Large intestine (tissue), 3 donors: ENCODE data around the gene SCTR. TPM values are rescaled to one million over a fixed set of nuclear protein-coding genes. Genes with fewer than 3 reads are reported as not detected.

Experiments used
- DNase-seq, 2 donors: peaks; one replicate each; pipeline versions ENCODE4 v3.0.0 to v3.0.0-alpha.2; 2013
- H3K27ac ChIP-seq: one replicate; pipeline ENCODE4 v1.5.1; 2013; ENCODE audit warnings: low read length
- H3K27me3 ChIP-seq: 2 replicates; pipeline ENCODE4 v1.6.1; 2013; ENCODE audit warnings: low read length; ENCODE audit not compliant: control insufficient read depth, insufficient read depth
- H3K36me3 ChIP-seq: 2 replicates; pipeline ENCODE4 v1.6.1; 2013; ENCODE audit warnings: low read length; ENCODE audit not compliant: control insufficient read depth, insufficient read depth
- H3K4me1 ChIP-seq: one replicate; pipeline ENCODE4 v1.6.1; 2013; ENCODE audit warnings: low read length; ENCODE audit not compliant: control insufficient read depth, insufficient read depth
- H3K4me3 ChIP-seq: one replicate; pipeline ENCODE4 v1.5.1; 2013; ENCODE audit warnings: low read length
- H3K9me3 ChIP-seq: one replicate; pipeline ENCODE4 v1.6.1; 2013; ENCODE audit warnings: mild to moderate bottlenecking, low read depth, low read length, moderate library complexity; ENCODE audit not compliant: control insufficient read depth
- WGBS: methylation state at CpG from one replicate; pipeline ENCODE4 v1.1.5; 2013; ENCODE audit warnings: low lambda C conversion rate; ENCODE audit not compliant: insufficient coverage; 5-methylcytosine and 5-hydroxymethylcytosine counted together
- polyA plus RNA-seq: library from polyadenylated mRNA; unstranded; fragments of 120-200 nt; gene quantifications from one replicate; pipeline ENCODE4 v1.2.1, GENCODE V29; 2013

The SCTR gene
- polyA plus RNA-seq, 1 donor: 62.9 TPM

DNA sequence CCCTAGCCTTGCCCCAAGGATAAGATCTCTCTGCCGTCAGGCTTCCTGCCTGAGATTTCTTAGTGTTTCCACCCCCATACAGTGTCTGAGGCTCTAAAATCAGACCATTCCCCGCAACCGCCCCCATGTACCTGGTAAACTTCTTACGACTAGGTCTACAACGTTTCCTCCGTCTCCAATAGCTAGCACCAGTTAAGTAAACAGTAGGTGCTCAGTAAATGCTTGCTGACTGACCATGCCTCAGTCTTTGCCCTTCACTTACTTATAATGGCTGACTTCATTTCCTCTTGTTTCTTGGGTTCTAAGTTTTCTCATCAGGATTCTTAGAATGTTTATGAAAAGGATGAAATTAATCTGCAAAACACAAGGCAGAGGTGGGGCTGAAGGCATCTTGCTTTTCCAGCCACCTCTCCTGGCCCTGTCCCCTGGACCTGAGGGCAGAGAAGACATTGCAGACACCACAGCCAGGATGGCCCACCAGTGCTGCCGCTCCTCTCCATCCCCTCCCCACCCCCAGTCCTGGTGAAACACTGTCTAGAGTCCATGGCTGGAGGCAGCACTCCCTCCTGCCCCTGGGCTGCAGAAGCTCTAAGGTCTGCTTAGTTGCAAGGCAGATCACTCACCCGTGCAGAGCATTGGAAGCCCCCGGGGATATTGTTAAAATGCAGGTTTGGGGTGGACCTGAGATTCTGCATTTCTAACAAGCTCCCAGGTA is 75.7 kb downstream of the SCTR start:
- Histone ChIP-seq H3K36me3 (peaks cover 34% of the 10 kb centered on the region), H3K4me1 (no peaks in the 10 kb centered on the region), H3K4me3 (no peak overlapping the region), H3K9me3 (no peaks in the 10 kb centered on the region), H3K27me3 (no peaks in the 10 kb centered on the region), H3K27ac (no peak overlapping the region)
- DNase-seq: no peak
- no CpG with 5 or more reads among the region's 9 CpGs for WGBS

DNA sequence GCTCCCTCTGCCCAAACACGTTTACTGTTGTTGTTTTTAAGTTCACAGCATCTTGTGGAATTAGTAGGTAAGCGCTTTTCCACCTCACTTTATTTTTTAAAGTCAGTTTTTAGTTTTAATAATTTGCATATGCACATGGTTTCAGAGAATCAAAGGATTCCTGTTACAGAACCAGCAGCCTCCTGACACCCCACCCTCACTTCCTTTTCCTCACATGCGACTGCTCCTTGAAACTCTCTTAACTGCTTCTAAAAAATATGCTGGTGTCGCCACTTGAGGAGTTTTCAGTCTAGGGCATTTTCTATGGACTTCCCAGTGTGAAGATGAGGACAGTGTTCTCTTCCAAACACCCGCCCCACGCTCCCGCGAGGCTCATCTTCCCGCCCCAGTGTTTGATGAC is 78.2 kb downstream of the SCTR start:
- Histone ChIP-seq H3K27ac (no peak overlapping the region), H3K9me3 (no peaks in the 10 kb centered on the region), H3K4me3 (no peak overlapping the region), H3K36me3 (peaks cover 19% of the 10 kb centered on the region), H3K27me3 (no peaks in the 10 kb centered on the region), H3K4me1 (no peaks in the 10 kb centered on the region)
- DNase-seq: no peak
- 88% methylated on average over 5 of the region's 9 CpGs for WGBS

DNA sequence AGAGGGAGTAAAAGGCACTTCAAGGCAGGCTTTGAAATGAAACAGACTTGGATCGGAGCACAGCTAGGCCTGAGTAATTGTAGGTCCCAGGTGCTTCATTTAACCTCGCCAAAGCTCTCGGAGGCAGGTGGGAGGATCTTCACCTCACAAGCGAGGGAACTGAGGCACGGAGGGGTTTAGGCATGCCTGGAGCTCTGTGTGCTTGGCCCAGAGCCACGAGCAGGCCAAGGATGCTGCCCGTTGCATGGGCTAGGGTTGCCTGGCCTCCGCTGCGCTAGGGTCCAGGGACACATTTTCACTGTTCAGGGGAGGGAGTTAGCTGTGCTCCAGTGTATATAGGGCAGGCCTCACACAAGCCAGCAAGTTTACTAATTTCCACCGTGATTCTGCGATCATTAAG is 81.4 kb downstream of the SCTR start:
- no peaks in the 10 kb centered on the region for H3K9me3 ChIP-seq
- no peak overlapping the region for H3K27ac ChIP-seq
- H3K36me3 ChIP-seq: peaks cover 19% of the 10 kb centered on the region
- DNase-seq: no peak
- peaks cover 30% of the 10 kb centered on the region for H3K4me1 ChIP-seq
- H3K27me3 ChIP-seq: no peaks in the 10 kb centered on the region
- no peak overlapping the region for H3K4me3 ChIP-seq
- WGBS: no CpG with 5 or more reads among the region's 11 CpGs

DNA sequence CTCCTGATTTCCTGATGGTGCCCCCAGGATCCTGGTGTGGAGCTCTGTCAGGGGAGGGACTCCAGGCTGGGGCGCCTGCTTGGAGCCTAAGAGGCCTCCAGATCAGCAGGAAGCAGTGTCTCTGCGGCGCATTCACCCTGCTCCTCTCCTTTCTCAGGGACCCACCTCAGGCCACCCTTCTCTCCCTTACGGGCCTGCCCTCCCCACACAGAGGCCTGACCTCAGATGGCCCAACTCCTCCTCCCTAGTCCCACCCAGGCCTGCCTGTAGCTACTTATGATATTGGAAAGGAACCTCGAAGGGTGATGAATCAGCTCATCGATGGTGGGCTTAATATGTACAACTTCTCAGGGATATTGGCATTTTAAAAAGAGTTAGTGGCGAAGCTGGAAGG is 82.1 kb downstream of the SCTR start:
- peak in 1 of 2 donors; percentile 6 for DNase-seq
- peaks cover 22% of the 10 kb centered on the region for H3K36me3 ChIP-seq
- H3K4me1 ChIP-seq: peaks cover 36% of the 10 kb centered on the region
- H3K4me3 ChIP-seq: no peak overlapping the region
- peak overlapping the region; percentile 20 for H3K27ac ChIP-seq
- WGBS: 100% methylated on average over 1 of the region's 7 CpGs
- no peaks in the 10 kb centered on the region for H3K27me3 ChIP-seq
- no peaks in the 10 kb centered on the region for H3K9me3 ChIP-seq

DNA sequence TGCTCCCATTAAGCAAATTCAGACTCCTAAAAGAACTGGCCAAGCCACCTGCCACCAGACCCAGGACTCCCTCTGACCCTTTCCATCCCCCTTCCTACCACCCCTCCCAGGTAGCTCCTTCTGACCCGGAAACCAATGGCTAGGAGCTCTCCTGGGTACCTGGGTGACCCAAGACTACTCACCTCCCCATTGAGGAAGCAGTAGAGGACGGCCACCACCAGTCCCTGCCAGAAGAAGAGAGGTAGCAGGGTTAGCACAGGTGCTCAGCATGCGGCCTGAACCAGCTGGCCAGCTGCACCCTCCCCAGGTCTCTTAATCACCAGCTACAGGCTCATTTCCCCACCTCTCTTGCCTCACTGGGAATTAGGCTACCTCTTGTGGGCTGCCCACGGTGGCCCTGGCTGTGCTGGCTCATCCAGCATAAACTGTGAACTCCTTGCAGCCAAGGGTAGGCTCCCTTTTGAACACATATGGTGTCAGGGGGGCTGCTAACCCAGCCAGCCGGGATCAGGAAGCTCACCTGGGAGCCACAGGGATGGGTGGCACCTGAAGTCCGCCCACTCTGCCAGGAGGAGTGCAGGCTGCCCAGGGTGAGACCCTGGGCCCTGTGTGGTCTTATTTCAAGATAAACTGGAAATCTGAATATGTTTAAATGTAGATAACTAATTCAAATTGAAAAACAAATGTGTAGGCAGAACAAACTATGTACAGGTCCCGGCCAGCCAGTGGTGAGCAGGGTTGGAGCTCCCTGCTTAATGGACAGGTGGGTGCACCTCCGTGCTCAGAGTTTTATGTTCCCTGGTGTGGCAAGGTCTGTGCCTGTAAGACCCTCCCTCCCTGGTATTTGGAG is 82.7 kb downstream of the SCTR start:
- Histone ChIP-seq H3K27me3 (no peaks in the 10 kb centered on the region), H3K4me1 (peaks cover 38% of the 10 kb centered on the region), H3K27ac (peak overlapping the region; percentile 20), H3K9me3 (no peaks in the 10 kb centered on the region), H3K36me3 (peaks cover 27% of the 10 kb centered on the region), H3K4me3 (no peak overlapping the region)
- DNase-seq: no peak
- WGBS: 100% methylated on average over 1 of the region's 8 CpGs

DNA sequence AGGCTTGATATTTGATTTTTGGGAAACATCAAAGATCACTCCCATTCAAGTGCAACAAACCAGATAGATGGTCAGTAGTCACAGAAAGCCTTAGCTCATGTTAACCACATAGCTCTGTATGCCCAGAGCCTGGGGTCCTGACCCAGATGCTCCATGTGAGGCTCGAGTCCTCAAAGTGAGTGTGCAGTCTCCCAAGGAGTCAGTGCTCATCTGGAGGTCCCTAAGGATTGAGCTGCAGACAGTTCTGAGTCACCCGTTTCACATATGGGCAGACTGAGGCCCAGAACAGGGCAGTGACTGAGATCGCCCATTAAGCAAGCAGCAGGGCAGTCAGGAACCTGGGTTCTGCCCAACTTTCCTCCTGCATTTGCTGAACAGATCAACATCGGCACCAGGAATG is 83.4 kb downstream of the SCTR start:
- Histone ChIP-seq H3K27ac (peak overlapping the region; percentile 14), H3K4me1 (peaks cover 44% of the 10 kb centered on the region), H3K4me3 (no peak overlapping the region), H3K27me3 (no peaks in the 10 kb centered on the region), H3K36me3 (peaks cover 26% of the 10 kb centered on the region), H3K9me3 (no peaks in the 10 kb centered on the region)
- no CpG with 5 or more reads among the region's 4 CpGs for WGBS
- no peak for DNase-seq

DNA sequence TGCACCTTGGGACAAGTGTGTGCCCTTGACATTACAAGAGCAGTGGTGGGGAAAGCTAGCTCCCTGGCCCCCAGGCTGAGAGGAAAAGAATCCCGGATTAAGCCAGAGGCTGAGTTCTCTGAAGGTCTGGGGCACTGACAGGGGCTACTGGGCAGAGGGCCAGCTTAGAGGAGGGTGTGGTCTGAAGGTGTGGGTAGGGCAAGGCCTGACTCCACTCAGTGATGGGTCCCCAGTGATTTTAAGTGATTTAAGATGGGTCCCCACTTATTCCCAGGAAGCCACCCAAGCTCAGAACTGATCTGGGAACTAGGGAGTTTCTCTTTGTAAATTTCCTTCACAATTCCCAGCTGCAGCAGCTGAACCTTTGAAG is 83.8 kb downstream of the SCTR start:
- DNase-seq: peak in 1 of 2 donors; percentile 60
- peaks cover 48% of the 10 kb centered on the region for H3K4me1 ChIP-seq
- H3K27me3 ChIP-seq: no peaks in the 10 kb centered on the region
- no peaks in the 10 kb centered on the region for H3K9me3 ChIP-seq
- no peak overlapping the region for H3K4me3 ChIP-seq
- WGBS: no CpG with 5 or more reads among the region's 1 CpG
- peaks cover 30% of the 10 kb centered on the region for H3K36me3 ChIP-seq
- H3K27ac ChIP-seq: peak overlapping the region; percentile 14

DNA sequence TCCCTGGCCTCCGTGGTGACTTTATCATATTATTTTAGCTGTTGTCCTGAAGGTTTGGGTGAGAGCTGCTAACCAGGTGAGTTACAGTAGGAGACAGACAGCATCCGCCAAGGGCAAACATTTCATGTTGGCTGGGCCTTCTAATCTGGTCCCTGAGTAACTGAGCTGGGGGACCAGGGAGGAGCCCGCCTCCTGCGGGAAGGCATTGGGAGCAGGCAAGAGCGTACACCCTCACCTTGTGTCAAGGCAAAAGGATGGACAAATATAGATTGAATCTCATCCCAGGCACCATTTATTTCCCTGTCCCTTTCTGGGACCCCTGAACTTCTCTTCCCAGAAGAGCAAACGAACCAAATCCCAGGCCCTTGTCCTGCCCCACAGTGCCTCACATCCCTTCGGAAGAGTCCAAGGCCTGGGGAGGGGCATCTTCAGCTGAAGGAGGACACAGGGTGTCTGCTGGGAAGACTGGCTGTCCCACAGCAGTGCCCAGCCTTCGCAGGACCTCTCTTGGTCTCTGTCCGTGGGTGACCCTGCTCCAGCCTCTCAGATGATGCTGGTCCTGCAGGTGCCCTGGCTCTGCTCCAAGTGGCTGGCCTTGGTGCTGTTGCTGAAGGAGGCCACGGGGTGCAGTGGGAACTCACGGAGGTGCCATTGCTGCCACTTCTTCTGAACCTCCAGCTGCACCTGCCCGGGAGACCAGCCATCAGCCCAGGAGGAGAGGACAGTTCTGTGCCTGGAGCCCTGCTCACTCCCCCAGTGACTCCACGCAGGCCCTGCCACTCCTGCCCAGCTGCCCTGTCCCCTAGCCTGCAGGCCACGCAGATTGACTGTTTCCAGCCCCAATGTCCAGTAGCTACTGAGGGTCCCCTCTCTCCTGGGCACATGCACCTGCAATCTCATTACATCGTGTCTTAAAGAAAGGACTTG is 84.4 kb downstream of the SCTR start:
- Histone ChIP-seq H3K4me1 (peaks cover 54% of the 10 kb centered on the region), H3K27ac (peak overlapping the region; percentile 14), H3K9me3 (no peaks in the 10 kb centered on the region), H3K36me3 (peaks cover 31% of the 10 kb centered on the region), H3K27me3 (no peaks in the 10 kb centered on the region), H3K4me3 (no peak overlapping the region)
- WGBS: no CpG with 5 or more reads among the region's 15 CpGs
- DNase-seq: peak in 1 of 2 donors; percentile 11

DNA sequence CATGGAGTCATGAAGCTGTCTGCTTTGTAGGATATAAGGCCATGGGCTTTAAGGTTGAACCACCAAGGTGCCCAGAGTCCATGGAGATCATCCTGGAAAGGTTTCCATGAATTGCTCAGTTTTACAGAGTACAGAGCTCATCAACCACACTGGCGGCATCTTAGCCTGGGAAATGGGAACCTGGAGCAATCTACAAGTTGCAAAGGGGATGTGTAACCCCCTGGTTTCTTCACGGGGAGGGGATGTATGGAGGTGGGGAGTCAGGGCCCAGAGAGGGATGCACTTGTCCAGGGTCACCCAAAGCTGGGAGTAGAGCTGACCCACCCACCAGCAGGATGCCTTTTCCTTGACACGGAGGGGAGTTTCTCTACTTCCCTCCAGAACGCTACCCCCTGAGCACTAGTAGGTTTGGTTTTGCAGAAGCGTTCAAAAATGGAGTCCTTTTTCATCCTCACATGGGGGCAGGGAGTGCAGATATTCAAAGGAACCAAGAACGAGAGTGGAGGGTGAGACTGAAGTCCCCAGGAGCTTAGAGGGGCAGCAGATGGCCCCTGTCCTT is 85.5 kb downstream of the SCTR start:
- H3K36me3 ChIP-seq: peaks cover 31% of the 10 kb centered on the region
- DNase-seq: no peak
- no peaks in the 10 kb centered on the region for H3K27me3 ChIP-seq
- H3K4me3 ChIP-seq: no peak overlapping the region
- no CpG with 5 or more reads among the region's 6 CpGs for WGBS
- peaks cover 64% of the 10 kb centered on the region for H3K4me1 ChIP-seq
- no peaks in the 10 kb centered on the region for H3K9me3 ChIP-seq
- H3K27ac ChIP-seq: peak overlapping the region; percentile 53
